SK-N-MC (cell line): Measurements from ENCODE around the gene NIPBL.

Experiments used
- EZH2 ChIP-seq: fragments of 200-600 bp; sonication (generic); IDR thresholded peaks from one replicate; pipeline ENCODE4 v1.6.1; 2017; ENCODE audit warnings: antibody characterized with exemption
- FOXP2 ChIP-seq: optimal IDR thresholded peaks from 2 replicates; pipeline ENCODE3; 2011; ENCODE audit warnings: mild to moderate bottlenecking, moderate library complexity; ENCODE audit not compliant: insufficient read depth; ENCODE audit errors: extremely low read length, control extremely low read depth
- POLR2AphosphoS5 ChIP-seq: IDR thresholded peaks from 2 replicates; pipeline ENCODE4 v1.6.1; 2012; ENCODE audit warnings: mild to moderate bottlenecking, low read depth, low read length, borderline replicate concordance

GRCh38 chr5:36842087-36842486, 34.5 kb upstream of the NIPBL start:
- TF ChIP-seq POLR2AphosphoS5 (no peak), EZH2 (no peak), FOXP2 (no peak)
